ENCODE results near the gene SIRPB2.

DNA sequence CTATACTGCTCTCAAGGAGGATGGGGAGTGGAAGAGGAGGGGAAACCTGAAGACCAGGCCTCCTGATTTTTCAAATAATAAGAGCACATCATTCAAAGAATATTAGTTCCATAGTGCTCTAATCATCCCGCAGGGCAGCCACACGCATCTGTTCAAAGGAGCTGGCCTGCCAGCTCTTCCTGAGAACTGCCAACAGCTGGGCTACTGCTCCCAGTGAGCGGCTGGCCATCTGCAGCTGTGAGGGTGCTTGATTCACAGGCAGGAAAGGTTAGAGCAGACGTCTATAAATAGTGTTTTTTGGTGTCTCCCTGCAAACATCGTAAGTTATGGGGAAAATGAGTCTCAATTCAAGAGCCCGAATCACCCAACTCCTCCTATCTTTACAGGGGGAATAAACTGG lies 41.9 kb downstream of the SIRPB2 start:
- TF ChIP-seq, protein P1, sequence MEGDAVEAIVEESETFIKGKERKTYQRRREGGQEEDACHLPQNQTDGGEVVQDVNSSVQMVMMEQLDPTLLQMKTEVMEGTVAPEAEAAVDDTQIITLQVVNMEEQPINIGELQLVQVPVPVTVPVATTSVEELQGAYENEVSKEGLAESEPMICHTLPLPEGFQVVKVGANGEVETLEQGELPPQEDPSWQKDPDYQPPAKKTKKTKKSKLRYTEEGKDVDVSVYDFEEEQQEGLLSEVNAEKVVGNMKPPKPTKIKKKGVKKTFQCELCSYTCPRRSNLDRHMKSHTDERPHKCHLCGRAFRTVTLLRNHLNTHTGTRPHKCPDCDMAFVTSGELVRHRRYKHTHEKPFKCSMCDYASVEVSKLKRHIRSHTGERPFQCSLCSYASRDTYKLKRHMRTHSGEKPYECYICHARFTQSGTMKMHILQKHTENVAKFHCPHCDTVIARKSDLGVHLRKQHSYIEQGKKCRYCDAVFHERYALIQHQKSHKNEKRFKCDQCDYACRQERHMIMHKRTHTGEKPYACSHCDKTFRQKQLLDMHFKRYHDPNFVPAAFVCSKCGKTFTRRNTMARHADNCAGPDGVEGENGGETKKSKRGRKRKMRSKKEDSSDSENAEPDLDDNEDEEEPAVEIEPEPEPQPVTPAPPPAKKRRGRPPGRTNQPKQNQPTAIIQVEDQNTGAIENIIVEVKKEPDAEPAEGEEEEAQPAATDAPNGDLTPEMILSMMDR (conservative IDR thresholded peaks at IDR 0.05): no peak
- no peak for TF ChIP-seq EZH2 (IDR thresholded peaks at IDR 0.05; ENCODE audit: low read depth)
